H9 (cell line): ENCODE results near the gene MID1. TPM values are rescaled to one million over a fixed set of nuclear protein-coding genes. Genes with fewer than 3 reads are reported as not detected.

Experiments
- DNase-seq: peaks from one replicate; pipeline ENCODE4 v3.0.0-alpha.2; 2017
- H2AFZ ChIP-seq: one replicate; pipeline ENCODE4 v1.6.1; 2013; ENCODE audit warnings: mild to moderate bottlenecking, low read length, control low read depth, moderate library complexity
- H2AK5ac ChIP-seq: 2 replicates; pipeline ENCODE4 v1.6.1; 2013; ENCODE audit warnings: low read length, control low read depth, mixed read lengths; ENCODE audit not compliant: insufficient read length
- H2BK120ac ChIP-seq: one replicate; pipeline ENCODE4 v1.6.1; 2013; ENCODE audit warnings: low read depth, mild to moderate bottlenecking, low read length, control low read depth, inconsistent platforms; ENCODE audit not compliant: poor library complexity, severe bottlenecking
- H2BK12ac ChIP-seq: 2 replicates; pipeline ENCODE4 v1.6.1; 2013; ENCODE audit warnings: low read length, control low read depth, mixed read lengths, low read depth; ENCODE audit not compliant: insufficient read length
- H2BK15ac ChIP-seq: 2 replicates; pipeline ENCODE4 v1.6.1; 2013; ENCODE audit warnings: low read depth, low read length, control low read depth
- H2BK20ac ChIP-seq: one replicate; pipeline ENCODE4 v1.6.1; 2013; ENCODE audit warnings: low read depth, mild to moderate bottlenecking, low read length, control low read depth, inconsistent platforms; ENCODE audit not compliant: poor library complexity, severe bottlenecking
- H2BK5ac ChIP-seq: 2 replicates; pipeline ENCODE4 v1.6.1; 2013; ENCODE audit warnings: low read length, control low read depth, mixed read lengths; ENCODE audit not compliant: insufficient read length
- H3K14ac ChIP-seq: 2 replicates; pipeline ENCODE4 v1.6.1; 2013; ENCODE audit warnings: low read length, control low read depth; ENCODE audit not compliant: insufficient read depth
- H3K18ac ChIP-seq: 2 replicates; pipeline ENCODE4 v1.6.1; 2013; ENCODE audit warnings: low read depth, mild to moderate bottlenecking, mixed read lengths, low read length, control low read depth; ENCODE audit not compliant: insufficient read length
- H3K23ac ChIP-seq: 2 replicates; pipeline ENCODE4 v1.6.1; 2013; ENCODE audit warnings: low read length, control low read depth, mixed read lengths, low read depth; ENCODE audit not compliant: insufficient read length
- H3K23me2 ChIP-seq: 2 replicates; pipeline ENCODE4 v1.6.1; 2013; ENCODE audit warnings: low read depth, mild to moderate bottlenecking, mixed read lengths, low read length, control low read depth; ENCODE audit not compliant: insufficient read length, poor library complexity, severe bottlenecking
- H3K27ac ChIP-seq: 2 replicates; pipeline ENCODE4 v1.5.1; 2013; ENCODE audit warnings: low read length, control low read depth, mixed read lengths, low read depth; ENCODE audit not compliant: insufficient read length
- H3K27me3 ChIP-seq: 2 replicates; pipeline ENCODE4 v1.6.1; 2013; ENCODE audit warnings: low read length, control low read depth, inconsistent platforms; ENCODE audit not compliant: insufficient read depth
- H3K4ac ChIP-seq: 2 replicates; pipeline ENCODE4 v1.6.1; 2013; ENCODE audit warnings: low read depth, mild to moderate bottlenecking, control low read depth, inconsistent platforms, low read length, moderate library complexity
- H3K4me1 ChIP-seq: 2 replicates; pipeline ENCODE4 v1.6.1; 2013; ENCODE audit warnings: low read length, control low read depth, inconsistent platforms; ENCODE audit not compliant: insufficient read depth
- H3K4me2 ChIP-seq: 2 replicates; pipeline ENCODE4 v1.6.1; 2013; ENCODE audit warnings: low read length, control low read depth, mixed read lengths; ENCODE audit not compliant: insufficient read length, insufficient read depth
- H3K56ac ChIP-seq: 2 replicates; pipeline ENCODE4 v1.6.1; 2013; ENCODE audit warnings: low read depth, mild to moderate bottlenecking, mixed read lengths, low read length, control low read depth; ENCODE audit not compliant: insufficient read length
- H3K79me1 ChIP-seq: 2 replicates; pipeline ENCODE4 v1.6.1; 2013; ENCODE audit warnings: low read depth, mild to moderate bottlenecking, moderate library complexity, low read length, control low read depth, inconsistent platforms; ENCODE audit not compliant: insufficient read depth, poor library complexity, severe bottlenecking
- H3K79me2 ChIP-seq: 2 replicates; pipeline ENCODE4 v1.6.1; 2013; ENCODE audit warnings: low read length, control low read depth, inconsistent platforms; ENCODE audit not compliant: insufficient read depth
- H3K9ac ChIP-seq: 2 replicates; pipeline ENCODE4 v1.6.1; 2013; ENCODE audit warnings: low read length, control low read depth, mixed read lengths; ENCODE audit not compliant: insufficient read length; ENCODE audit errors: extremely low read depth
- H3K9me3 ChIP-seq: one replicate; pipeline ENCODE4 v1.6.1; 2013; ENCODE audit warnings: low read depth, low read length, inconsistent platforms; ENCODE audit not compliant: control insufficient read depth
- H3T11ph ChIP-seq: one replicate; pipeline ENCODE4 v1.6.1; 2013; ENCODE audit warnings: mild to moderate bottlenecking, low read length, control low read depth, inconsistent platforms
- H4K20me1 ChIP-seq: one replicate; pipeline ENCODE4 v1.6.1; 2013; ENCODE audit not compliant: control insufficient read depth, insufficient read length, insufficient read depth
- H4K5ac ChIP-seq: 2 replicates; pipeline ENCODE4 v1.6.1; 2013; ENCODE audit warnings: low read depth, mild to moderate bottlenecking, mixed read lengths, low read length, control low read depth; ENCODE audit not compliant: insufficient read length
- H4K8ac ChIP-seq: replicated peaks from 2 replicates; pipeline ENCODE4 v1.6.1; 2013; ENCODE audit warnings: low read length, control low read depth, mixed read lengths, low read depth; ENCODE audit not compliant: insufficient read length
- H4K91ac ChIP-seq: 2 replicates; pipeline ENCODE4 v1.6.1; 2013; ENCODE audit warnings: low read depth, mild to moderate bottlenecking, moderate library complexity, mixed read lengths, low read length, control low read depth; ENCODE audit not compliant: insufficient read length
- H3K27ac Mint-ChIP-seq, 3 experiments: 2 replicates in 2 of 3; 3 replicates in 1 of 3; pipeline ENCODE4 v1.8.0; 2020 to 2021; ENCODE audit warnings: mixed read lengths in 3 of 3, mild to moderate bottlenecking in 1 of 3, moderate library complexity in 1 of 3
- H3K27me3 Mint-ChIP-seq: 2 replicates; pipeline ENCODE4 v1.8.0; 2021; ENCODE audit warnings: low read depth, mild to moderate bottlenecking, moderate library complexity, mixed read lengths
- H3K36me3 Mint-ChIP-seq, 3 experiments: 2 replicates in 2 of 3; 3 replicates in 1 of 3; pipeline ENCODE4 v1.8.0; 2020 to 2021; ENCODE audit warnings: low read depth in 3 of 3, mixed read lengths in 3 of 3; ENCODE audit not compliant: insufficient read depth in 1 of 3
- H3K4me1 Mint-ChIP-seq, 2 experiments: 2 replicates each; pipeline ENCODE4 v1.8.0; 2020; ENCODE audit warnings: mixed read lengths in 2 of 2
- H3K4me3 Mint-ChIP-seq, 2 experiments: 2 replicates in 1 of 2; 3 replicates in 1 of 2; pipeline ENCODE4 v1.8.0; 2020 to 2021; ENCODE audit warnings: mild to moderate bottlenecking in 2 of 2, mixed read lengths in 2 of 2, moderate library complexity in 1 of 2
- H3K9me3 Mint-ChIP-seq, 2 experiments: 2 replicates in 1 of 2; 3 replicates in 1 of 2; pipeline ENCODE4 v1.8.0; 2020; ENCODE audit warnings: mild to moderate bottlenecking in 2 of 2, mixed read lengths in 2 of 2, moderate library complexity in 1 of 2
- WGBS: extraction: QIAGEN DNeasy Blood & Tissue Kit; methylation state at CpG from one replicate; pipeline ENCODE4 v1.1.7; 2013; ENCODE audit warnings: missing lambda C conversion rate, low lambda C conversion rate, mixed read lengths; ENCODE audit not compliant: insufficient read length; ENCODE audit errors: extremely low coverage; 5-methylcytosine and 5-hydroxymethylcytosine counted together
- total RNA-seq: library from RNA; stranded (reverse); gene quantifications from 2 replicates; pipeline ENCODE4 v1.2.1, GENCODE V29; 2021
- TF ChIP-seq, protein P1 (sequence below): fragments of 200-600 bp; sonication (generic); conservative IDR thresholded peaks from 3 replicates; pipeline ENCODE4 v1.8.0; 2021; ENCODE audit warnings: antibody characterized with exemption, mild to moderate bottlenecking

MID1 gene
- total RNA-seq, 1 experiment from 2014 or later, result 32.9 TPM

DNA sequence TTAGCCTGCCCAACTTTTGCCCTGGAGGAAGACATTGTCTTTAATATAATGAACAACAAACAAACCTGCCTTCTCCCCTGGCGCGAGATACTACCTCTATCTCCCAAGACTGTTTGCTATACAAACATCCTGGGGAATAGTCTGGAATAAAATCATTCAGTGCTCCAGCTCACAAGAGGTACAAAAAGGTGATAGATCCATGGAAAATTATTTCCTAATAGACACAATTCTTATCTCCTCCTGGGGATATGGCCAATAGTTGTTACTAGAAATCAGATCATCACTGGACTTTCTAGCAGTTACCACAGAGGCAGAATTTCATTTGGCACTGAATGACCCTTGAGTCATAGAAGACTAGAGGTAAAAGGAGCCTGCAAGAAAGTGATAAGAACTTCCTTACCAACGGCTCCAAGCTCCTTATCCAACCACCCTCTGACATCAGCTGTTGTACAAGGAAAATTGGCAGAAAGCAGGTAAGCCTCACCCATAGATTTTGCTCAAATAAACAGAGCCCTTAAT is 38.1 kb downstream of the MID1 start:
- Histone ChIP-seq H4K8ac (no peak overlapping the region), H3K23me2 (no peaks in the 10 kb centered on the region), H2BK5ac (no peak overlapping the region), H4K20me1 (no peaks in the 10 kb centered on the region), H3K23ac (no peak overlapping the region), H3K4ac (no peak overlapping the region), H2BK120ac (no peak overlapping the region), H2BK12ac (no peak overlapping the region), H3K79me2 (peaks cover 13% of the 10 kb centered on the region; the same call in 1 of the 2 replicates), H3K4me1 (peaks cover 7% of the 10 kb centered on the region; the same call in 1 of the 2 replicates), H3T11ph (no peak overlapping the region), H4K91ac (no peak overlapping the region), H3K4me2 (no peak overlapping the region), H2BK15ac (no peak overlapping the region), H3K27me3 (no peaks in the 10 kb centered on the region), H3K27ac (no peak overlapping the region), H4K5ac (no peak overlapping the region), H3K79me1 (no peaks in the 10 kb centered on the region), H3K18ac (no peak overlapping the region), H2AK5ac (no peak overlapping the region), H3K9me3 (peaks cover 7% of the 10 kb centered on the region), H3K14ac (no peak overlapping the region), H2BK20ac (no peak overlapping the region), H3K9ac (no peak overlapping the region), H3K56ac (no peak overlapping the region), H2AFZ (no peak overlapping the region)
- H3K27ac Mint-ChIP-seq, result no peak overlapping the region; a peak in 1 of 7 replicates
- H3K36me3 Mint-ChIP-seq, result peaks cover 25 to 30% (median 28%) of the 10 kb centered on the region in 3 experiments
- H3K4me1 Mint-ChIP-seq, result peaks cover 27 to 32% of the 10 kb centered on the region in 2 experiments
- H3K9me3 Mint-ChIP-seq, result peaks cover 44 to 47% of the 10 kb centered on the region in 2 experiments
- WGBS, result no CpG with 5 or more reads among the region's 3 CpGs
- no peak for DNase-seq
- no peaks in the 10 kb centered on the region for H3K27me3 Mint-ChIP-seq
- TF ChIP-seq, protein P1, sequence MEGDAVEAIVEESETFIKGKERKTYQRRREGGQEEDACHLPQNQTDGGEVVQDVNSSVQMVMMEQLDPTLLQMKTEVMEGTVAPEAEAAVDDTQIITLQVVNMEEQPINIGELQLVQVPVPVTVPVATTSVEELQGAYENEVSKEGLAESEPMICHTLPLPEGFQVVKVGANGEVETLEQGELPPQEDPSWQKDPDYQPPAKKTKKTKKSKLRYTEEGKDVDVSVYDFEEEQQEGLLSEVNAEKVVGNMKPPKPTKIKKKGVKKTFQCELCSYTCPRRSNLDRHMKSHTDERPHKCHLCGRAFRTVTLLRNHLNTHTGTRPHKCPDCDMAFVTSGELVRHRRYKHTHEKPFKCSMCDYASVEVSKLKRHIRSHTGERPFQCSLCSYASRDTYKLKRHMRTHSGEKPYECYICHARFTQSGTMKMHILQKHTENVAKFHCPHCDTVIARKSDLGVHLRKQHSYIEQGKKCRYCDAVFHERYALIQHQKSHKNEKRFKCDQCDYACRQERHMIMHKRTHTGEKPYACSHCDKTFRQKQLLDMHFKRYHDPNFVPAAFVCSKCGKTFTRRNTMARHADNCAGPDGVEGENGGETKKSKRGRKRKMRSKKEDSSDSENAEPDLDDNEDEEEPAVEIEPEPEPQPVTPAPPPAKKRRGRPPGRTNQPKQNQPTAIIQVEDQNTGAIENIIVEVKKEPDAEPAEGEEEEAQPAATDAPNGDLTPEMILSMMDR, result no peak
- H3K4me3 Mint-ChIP-seq, result no peak overlapping the region
